NCI-H460 (cell line): ENCODE measurements around the gene ZNF501. TPM values are rescaled to one million over a fixed set of nuclear protein-coding genes. Genes with fewer than 3 reads are reported as not detected.

Source experiments
- total RNA-seq: library from RNA; depleted of rRNA; stranded (reverse); fragments of >200 nt; shearing (Covaris generic); gene quantifications from 2 replicates; pipeline ENCODE4 v1.2.3, GENCODE V29; 2014; rRNA removed

ZNF501 gene
- total RNA-seq, 1 experiment from 2014 or later: 3.8 TPM

Other genes starting within 250 kb of the ZNF501 start
- 2.1 and 2.5 TPM in 2 replicates for gene ZKSCAN7, start 174.4 kb upstream of the ZNF501 start, total RNA-seq
- 0.12 TPM in 1 of 2 replicates, not detected in the other for gene ZNF660, start 144.7 kb upstream of the ZNF501 start, total RNA-seq
- 6.9 and 7.9 TPM in 2 replicates for gene ZNF197, start 104.6 kb upstream of the ZNF501 start, total RNA-seq
- 10.8 and 11.5 TPM in 2 replicates for gene ZNF35, start 80.9 kb upstream of the ZNF501 start, total RNA-seq
- gene ZNF502, start 17.0 kb upstream of the ZNF501 start, total RNA-seq: not detected in 2 replicates
- gene KIAA1143, start 32.0 kb downstream of the ZNF501 start, total RNA-seq: 28.2 and 29.4 TPM in 2 replicates
- 14.3 and 17.4 TPM in 2 replicates for gene KIF15, start 32.2 kb downstream of the ZNF501 start, total RNA-seq
- gene TMEM42, start 132.3 kb downstream of the ZNF501 start, total RNA-seq: 17.0 and 17.2 TPM in 2 replicates
- not detected in 2 replicates for gene TGM4, start 145.0 kb downstream of the ZNF501 start, total RNA-seq
- 27.4 and 32.6 TPM in 2 replicates for gene ZDHHC3, start 246.5 kb downstream of the ZNF501 start, total RNA-seq
- 47.2 and 54.0 TPM in 2 replicates for gene EXOSC7, start 246.6 kb downstream of the ZNF501 start, total RNA-seq